HG03457 (cell line): ENCODE measurements around the gene PRKRA.
"Not testable (repeated sequence)": the region's sequence is repeated elsewhere in the genome, so short reads cannot be mapped to it uniquely, and the experiment has no call there.

ENCODE experiments used
- ATAC-seq: cut with Tn5 transposase; IDR thresholded peaks from one replicate; pipeline ENCODE4 v1.9.1; 2021; ENCODE audit warnings: moderate number of reproducible peaks; ENCODE audit not compliant: unreplicated experiment

Gene PRKRA

GRCh38 chr2:178414266-178415247 lies 36.4 kb downstream of the PRKRA start:
- peak; percentile 83 for ATAC-seq

DNA sequence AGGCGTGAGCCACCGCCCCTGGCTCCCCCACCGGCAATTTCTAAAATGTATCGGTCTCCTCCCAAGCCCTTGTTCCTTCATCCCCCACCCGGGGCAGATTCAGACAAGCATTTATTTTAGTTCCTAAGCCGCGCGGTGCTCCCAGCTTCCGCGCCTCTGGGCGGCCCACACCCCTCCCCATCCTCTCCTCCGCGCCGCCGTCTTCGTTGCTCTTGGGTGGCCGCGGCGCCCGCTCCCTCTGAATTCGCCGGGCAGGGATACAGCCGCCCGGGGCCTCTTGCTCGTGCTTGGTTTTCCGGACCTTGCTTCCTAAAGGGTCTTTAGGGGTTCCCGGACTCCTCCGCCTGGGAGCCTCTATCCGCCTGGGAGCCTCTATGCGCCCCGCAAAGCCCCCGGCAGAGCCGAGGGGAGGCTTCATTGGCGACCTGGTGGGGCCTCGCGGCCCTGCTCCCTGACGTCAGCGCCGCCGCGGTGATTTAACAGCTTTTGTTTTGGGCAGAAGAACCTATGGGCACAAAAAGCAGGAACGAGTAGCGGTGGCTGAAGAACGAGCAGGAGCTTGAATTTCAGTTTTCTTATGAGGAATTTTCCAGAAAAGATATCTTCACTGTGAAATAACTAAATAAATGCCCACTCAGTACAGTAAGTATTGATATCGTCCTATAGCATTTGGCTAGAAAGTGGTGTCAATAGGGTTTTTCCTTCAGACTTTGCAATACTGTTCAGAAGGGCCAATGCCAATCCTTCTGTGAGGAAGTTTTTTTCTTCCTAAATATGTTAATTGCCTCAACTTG lies 37.3 kb downstream of the PRKRA start:
- ATAC-seq, result peak; percentile 67

- ATAC-seq, result not testable (repeated sequence)
Measured at GRCh38 chr2:178412453-178412852, 38.5 kb downstream of the PRKRA start.

GRCh38 chr2:178412047-178412446 lies 38.9 kb downstream of the PRKRA start:
- no peak for ATAC-seq

DNA sequence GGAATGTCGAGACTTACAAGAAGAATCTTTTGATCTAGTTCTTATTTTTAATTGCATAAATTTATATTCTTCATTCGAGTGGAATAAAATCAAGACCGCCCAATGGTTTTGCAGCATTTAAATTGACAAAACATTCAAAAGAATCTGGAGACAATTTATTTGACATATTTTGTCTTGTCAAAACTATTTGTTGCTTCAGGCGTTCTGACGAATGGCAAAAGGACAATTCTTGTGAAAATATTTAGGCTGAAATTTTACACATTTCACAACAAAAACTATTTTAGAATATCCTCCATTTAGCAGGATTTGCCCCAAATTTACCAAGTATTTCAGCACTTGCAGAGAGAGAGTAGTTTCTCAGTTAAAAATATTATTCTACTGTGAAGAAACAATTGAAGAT lies 41.7 kb downstream of the PRKRA start:
- no peak for ATAC-seq

- peak; percentile 100 for ATAC-seq
Measured at GRCh38 chr2:178404368-178404767, 46.6 kb downstream of the PRKRA start.

- ATAC-seq, result peak; percentile 22
Measured at GRCh38 chr2:178403671-178404306, 47.2 kb downstream of the PRKRA start.

DNA sequence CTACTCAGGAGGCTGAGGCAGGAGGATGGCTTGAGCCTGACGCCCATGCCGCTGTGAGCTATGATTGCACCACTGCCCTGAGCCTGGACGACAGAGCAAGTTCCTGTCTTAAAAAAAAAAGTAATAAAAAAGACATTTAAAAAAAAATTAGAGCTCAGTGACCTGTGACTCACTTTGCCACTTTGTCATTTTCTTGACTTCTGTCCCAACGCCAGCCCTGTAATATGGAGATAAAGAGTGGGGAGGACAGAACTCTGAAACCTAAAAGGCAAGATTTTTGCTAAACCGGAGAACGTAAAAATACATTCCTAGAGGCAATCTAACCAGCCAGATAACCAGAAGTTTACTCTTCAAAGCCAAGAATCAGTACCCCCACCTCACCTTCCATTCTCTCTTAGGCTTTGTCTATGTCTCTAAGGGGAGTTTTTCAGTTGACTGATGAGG lies 49.0 kb downstream of the PRKRA start:
- ATAC-seq, result no peak

- ATAC-seq, result peak; percentile 87
Measured at GRCh38 chr2:178397002-178397605, 53.9 kb downstream of the PRKRA start.

DNA sequence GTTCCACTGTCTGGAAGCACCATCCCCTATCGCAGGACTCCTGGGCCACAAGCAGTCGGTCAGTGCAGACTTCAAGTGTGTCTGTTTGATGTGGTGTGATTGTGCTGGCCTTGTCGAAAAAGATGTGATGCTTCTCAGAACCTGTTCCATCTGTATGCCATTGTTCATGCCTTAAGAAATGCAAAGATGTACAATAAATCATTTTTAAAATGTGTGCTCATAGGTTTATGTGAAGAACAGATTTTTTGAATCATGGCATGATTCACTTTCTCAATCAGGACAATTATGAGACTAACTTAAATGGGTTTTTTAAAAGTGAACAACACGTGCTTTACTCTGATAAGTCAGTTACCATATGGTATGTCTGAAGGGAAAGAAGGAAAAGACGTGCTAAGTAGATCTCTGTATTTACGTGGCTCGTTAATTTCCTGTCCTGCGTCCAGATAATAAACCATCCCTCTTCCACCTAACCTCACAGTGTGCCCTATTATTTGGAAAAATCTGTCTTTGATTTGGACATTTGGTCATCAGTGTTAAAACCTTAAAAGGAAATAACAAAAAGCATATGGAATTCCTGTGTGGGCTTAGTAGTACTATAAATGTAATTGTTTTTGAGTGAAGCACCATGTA lies 54.9 kb downstream of the PRKRA start:
- no peak for ATAC-seq

GRCh38 chr2:178395295-178395694 lies 55.7 kb downstream of the PRKRA start:
- ATAC-seq, result no peak

GRCh38 chr2:178394859-178395258 lies 56.1 kb downstream of the PRKRA start:
- no peak for ATAC-seq

- ATAC-seq, result no peak
Measured at GRCh38 chr2:178392215-178392614, 58.8 kb downstream of the PRKRA start.

DNA sequence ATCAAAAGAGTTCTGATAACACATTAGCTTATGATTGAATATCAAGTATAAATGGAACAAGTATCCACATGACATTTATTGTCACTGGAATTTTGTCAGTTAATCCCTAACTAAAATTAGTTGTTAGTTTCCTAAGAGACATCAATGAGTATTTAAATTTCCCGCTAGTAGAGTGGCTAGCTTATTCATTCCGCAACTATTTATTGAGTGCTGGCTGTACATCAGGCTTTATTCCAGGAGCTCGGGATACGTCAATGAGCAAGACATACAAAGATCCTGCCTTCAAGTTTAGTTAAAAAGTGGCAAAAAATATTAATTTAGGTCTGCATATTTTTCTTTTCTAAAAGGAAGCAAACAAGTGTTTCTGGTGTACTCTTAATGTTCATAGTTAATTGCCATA lies 59.3 kb downstream of the PRKRA start:
- ATAC-seq, result no peak

DNA sequence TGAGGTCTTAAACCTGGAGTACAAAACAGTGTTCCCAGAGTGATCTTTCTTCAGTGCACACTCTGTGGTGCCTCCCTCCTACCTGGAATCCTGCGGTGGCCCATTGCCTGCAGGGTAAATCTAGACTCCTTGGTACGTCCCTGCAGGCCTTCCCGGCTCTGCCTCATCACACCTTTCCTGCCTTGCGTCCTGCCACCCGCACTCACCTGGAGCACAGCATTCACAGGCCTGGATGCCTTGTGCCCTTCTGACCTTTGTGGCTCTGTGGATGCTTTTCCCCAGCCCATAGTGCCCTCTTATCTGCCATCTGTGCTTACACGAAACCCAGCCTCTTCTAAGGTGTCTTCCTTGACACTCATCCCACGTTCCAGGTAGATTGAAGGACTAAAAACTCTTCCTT lies 62.7 kb downstream of the PRKRA start:
- no peak for ATAC-seq

- ATAC-seq, result no peak
Measured at GRCh38 chr2:178386986-178387597, 63.9 kb downstream of the PRKRA start.

- ATAC-seq, result no peak
Measured at GRCh38 chr2:178385595-178386148, 65.3 kb downstream of the PRKRA start.

DNA sequence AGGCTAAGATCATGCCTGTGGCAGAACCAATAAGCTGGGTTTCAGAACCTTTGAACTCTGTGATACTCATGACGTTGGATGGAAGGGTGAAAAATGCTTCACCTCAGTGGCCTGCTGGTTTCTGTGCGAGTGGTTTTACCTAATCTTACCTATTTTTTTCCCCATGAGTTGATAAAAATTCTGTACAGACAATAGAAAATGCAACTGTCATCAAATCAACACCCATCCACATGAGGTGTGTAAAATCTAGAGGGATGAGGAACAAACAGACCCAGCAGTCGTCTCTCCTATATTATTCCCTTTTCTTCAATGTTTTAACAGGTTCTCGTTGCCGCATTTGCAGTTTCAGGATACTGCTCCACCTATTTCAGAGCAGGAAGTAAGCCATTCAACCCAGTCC lies 67.3 kb downstream of the PRKRA start:
- ATAC-seq, result no peak
